Mesendoderm (in vitro differentiated cells): ENCODE data around the gene SAMM50.
A peak's percentile ranks its signal among the peaks of the same experiment; 100 is the strongest.

Experiments used
- DNase-seq: peaks from one replicate; pipeline ENCODE4 v3.0.0; 2013
- H2AK5ac ChIP-seq: 2 replicates; pipeline ENCODE4 v1.6.1; 2013; ENCODE audit warnings: low read length, inconsistent platforms
- H2BK120ac ChIP-seq: 2 replicates; pipeline ENCODE4 v1.6.1; 2013; ENCODE audit warnings: low read depth, mild to moderate bottlenecking, low read length, moderate library complexity, mixed read lengths
- H2BK15ac ChIP-seq: replicated peaks from 2 replicates; pipeline ENCODE4 v1.6.1; 2013; ENCODE audit warnings: low read depth, mild to moderate bottlenecking, moderate library complexity
- H2BK5ac ChIP-seq: 2 replicates; pipeline ENCODE4 v1.6.1; 2013; ENCODE audit warnings: low read length, inconsistent platforms
- H3K18ac ChIP-seq: 2 replicates; pipeline ENCODE4 v1.6.1; 2013; ENCODE audit warnings: mild to moderate bottlenecking, low read length, mixed read lengths
- H3K23ac ChIP-seq: one replicate; pipeline ENCODE4 v1.6.1; 2013; ENCODE audit warnings: low read length
- H3K27ac ChIP-seq: 2 replicates; pipeline ENCODE4 v1.5.1; 2013; ENCODE audit warnings: low read depth, mild to moderate bottlenecking, inconsistent platforms, low read length, moderate library complexity
- H3K27me3 ChIP-seq: 2 replicates; pipeline ENCODE4 v1.6.1; 2013; ENCODE audit warnings: low read length, control low read depth, mild to moderate bottlenecking, inconsistent platforms; ENCODE audit not compliant: insufficient read depth, poor library complexity
- H3K36me3 ChIP-seq: 2 replicates; pipeline ENCODE4 v1.6.1; 2013; ENCODE audit warnings: low read length, inconsistent platforms; ENCODE audit not compliant: control insufficient read depth, insufficient read depth
- H3K4ac ChIP-seq: one replicate; pipeline ENCODE4 v1.6.1; 2013; ENCODE audit warnings: low read depth, mild to moderate bottlenecking, low read length, moderate library complexity
- H3K4me1 ChIP-seq: 2 replicates; pipeline ENCODE4 v1.6.1; 2013; ENCODE audit warnings: low read depth, low read length, inconsistent platforms; ENCODE audit not compliant: control insufficient read depth
- H3K4me2 ChIP-seq: 2 replicates; pipeline ENCODE4 v1.6.1; 2013; ENCODE audit warnings: low read length
- H3K4me3 ChIP-seq: 2 replicates; pipeline ENCODE4 v1.5.1; 2013; ENCODE audit warnings: mild to moderate bottlenecking, low read length
- H3K56ac ChIP-seq: one replicate; pipeline ENCODE4 v1.6.1; 2013; ENCODE audit warnings: low read length
- H3K79me1 ChIP-seq: 2 replicates; pipeline ENCODE4 v1.6.1; 2013; ENCODE audit warnings: low read length, inconsistent platforms
- H3K79me2 ChIP-seq: 2 replicates; pipeline ENCODE4 v1.6.1; 2013; ENCODE audit warnings: mild to moderate bottlenecking, low read length; ENCODE audit not compliant: control insufficient read depth, insufficient read depth
- H3K9ac ChIP-seq: 2 replicates; pipeline ENCODE4 v1.6.1; 2013; ENCODE audit warnings: low read length, inconsistent platforms
- H4K5ac ChIP-seq: one replicate; pipeline ENCODE4 v1.6.1; 2013; ENCODE audit warnings: low read length
- H4K8ac ChIP-seq: one replicate; pipeline ENCODE4 v1.6.1; 2013; ENCODE audit warnings: low read depth, mild to moderate bottlenecking, control low read depth, low read length, moderate library complexity
- WGBS: extraction: QIAGEN DNeasy Blood & Tissue Kit; methylation state at CpG from one replicate; pipeline ENCODE4 v1.1.7; 2013; ENCODE audit warnings: low lambda C conversion rate, missing lambda C conversion rate; ENCODE audit not compliant: insufficient coverage; ENCODE audit errors: extremely low coverage; 5-methylcytosine and 5-hydroxymethylcytosine counted together

SAMM50 gene

GRCh38 chr22:44018594-44018993 is 63.4 kb downstream of the SAMM50 start:
- Histone ChIP-seq H3K18ac (no peak overlapping the region), H3K27ac (no peak overlapping the region), H3K23ac (no peak overlapping the region), H3K79me2 (no peaks in the 10 kb centered on the region), H4K8ac (no peak overlapping the region), H2AK5ac (no peak overlapping the region), H3K27me3 (no peaks in the 10 kb centered on the region), H3K56ac (no peak overlapping the region), H2BK120ac (no peak overlapping the region), H3K4me3 (no peak overlapping the region), H3K4me1 (no peaks in the 10 kb centered on the region), H3K4ac (no peak overlapping the region), H2BK5ac (no peak overlapping the region), H3K4me2 (no peak overlapping the region), H2BK15ac (no peak overlapping the region), H3K36me3 (no peaks in the 10 kb centered on the region), H3K9ac (no peak overlapping the region), H4K5ac (no peak overlapping the region), H3K79me1 (no peaks in the 10 kb centered on the region)
- DNase-seq, result no peak
- WGBS, result no CpG with 5 or more reads among the region's 9 CpGs

- H2BK15ac ChIP-seq, result no peak overlapping the region
- H2BK5ac ChIP-seq, result no peak overlapping the region
- H2AK5ac ChIP-seq, result no peak overlapping the region
- H3K9ac ChIP-seq, result no peak overlapping the region
- no peak overlapping the region for H4K5ac ChIP-seq
- H3K4me2 ChIP-seq, result no peak overlapping the region
- H3K27me3 ChIP-seq, result no peaks in the 10 kb centered on the region
- H3K23ac ChIP-seq, result no peak overlapping the region
- no peaks in the 10 kb centered on the region for H3K79me2 ChIP-seq
- no peak overlapping the region for H3K27ac ChIP-seq
- H3K4ac ChIP-seq, result no peak overlapping the region
- H3K79me1 ChIP-seq, result no peaks in the 10 kb centered on the region
- H3K4me1 ChIP-seq, result no peaks in the 10 kb centered on the region
- H3K56ac ChIP-seq, result no peak overlapping the region
- no peak overlapping the region for H4K8ac ChIP-seq
- H3K18ac ChIP-seq, result no peak overlapping the region
- H3K4me3 ChIP-seq, result no peak overlapping the region
- WGBS, result no CpG with 5 or more reads among the region's 10 CpGs
- no peak overlapping the region for H2BK120ac ChIP-seq
- no peaks in the 10 kb centered on the region for H3K36me3 ChIP-seq
- DNase-seq, result no peak
Observed at GRCh38 chr22:44019416-44019815, 64.2 kb downstream of the SAMM50 start.

GRCh38 chr22:44019846-44020245 is 64.6 kb downstream of the SAMM50 start:
- Histone ChIP-seq H3K4me2 (no peak overlapping the region), H3K18ac (no peak overlapping the region), H3K56ac (no peak overlapping the region), H2BK5ac (no peak overlapping the region), H2AK5ac (no peak overlapping the region), H4K5ac (no peak overlapping the region), H3K4me3 (no peak overlapping the region), H3K27ac (no peak overlapping the region), H4K8ac (no peak overlapping the region), H3K36me3 (no peaks in the 10 kb centered on the region), H3K79me1 (no peaks in the 10 kb centered on the region), H3K9ac (no peak overlapping the region), H3K23ac (no peak overlapping the region), H3K27me3 (no peaks in the 10 kb centered on the region), H3K79me2 (no peaks in the 10 kb centered on the region), H2BK120ac (no peak overlapping the region), H3K4me1 (no peaks in the 10 kb centered on the region), H3K4ac (no peak overlapping the region), H2BK15ac (no peak overlapping the region)
- no CpG with 5 or more reads among the region's 5 CpGs for WGBS
- DNase-seq, result no peak

- Histone ChIP-seq H2BK120ac (no peak overlapping the region), H3K4me1 (no peaks in the 10 kb centered on the region), H2AK5ac (no peak overlapping the region), H3K4ac (no peak overlapping the region), H2BK15ac (no peak overlapping the region), H3K9ac (no peak overlapping the region), H3K27ac (no peak overlapping the region), H2BK5ac (no peak overlapping the region), H3K23ac (no peak overlapping the region), H3K79me2 (no peaks in the 10 kb centered on the region), H3K27me3 (no peaks in the 10 kb centered on the region), H3K36me3 (no peaks in the 10 kb centered on the region), H3K79me1 (no peaks in the 10 kb centered on the region), H3K4me2 (no peak overlapping the region), H3K18ac (no peak overlapping the region), H4K8ac (no peak overlapping the region), H3K56ac (no peak overlapping the region), H3K4me3 (no peak overlapping the region), H4K5ac (no peak overlapping the region)
- DNase-seq, result no peak
- no CpG with 5 or more reads among the region's 8 CpGs for WGBS
Observed at GRCh38 chr22:44020981-44021380, 65.7 kb downstream of the SAMM50 start.

GRCh38 chr22:44023404-44024287 is 68.4 kb downstream of the SAMM50 start:
- H3K4me1 ChIP-seq, result no peaks in the 10 kb centered on the region
- WGBS, result no CpG with 5 or more reads among the region's 54 CpGs
- H3K56ac ChIP-seq, result peak overlapping the region; percentile 92
- peak; percentile 59 for DNase-seq
- no peaks in the 10 kb centered on the region for H3K79me1 ChIP-seq
- H3K4ac ChIP-seq, result peak overlapping the region; percentile 62
- peak overlapping the region; percentile 91 for H3K18ac ChIP-seq
- H3K9ac ChIP-seq, result peak overlapping the region; percentile 71
- H2BK15ac ChIP-seq, result no peak overlapping the region
- peak overlapping the region; percentile 3 for H3K4me3 ChIP-seq
- H4K5ac ChIP-seq, result peak overlapping the region; percentile 81
- H2BK5ac ChIP-seq, result no peak overlapping the region
- H3K79me2 ChIP-seq, result no peaks in the 10 kb centered on the region
- H3K36me3 ChIP-seq, result no peaks in the 10 kb centered on the region
- no peaks in the 10 kb centered on the region for H3K27me3 ChIP-seq
- peak overlapping the region; percentile 7 for H4K8ac ChIP-seq
- peak overlapping the region; percentile 97 for H3K23ac ChIP-seq
- H2BK120ac ChIP-seq, result peak overlapping the region; percentile 83
- no peak overlapping the region for H2AK5ac ChIP-seq
- no peak overlapping the region for H3K27ac ChIP-seq
- H3K4me2 ChIP-seq, result peak overlapping the region; percentile 28
